Measurements from ENCODE around the gene SPATA18. TPM values are rescaled to one million over a fixed set of nuclear protein-coding genes. Genes with fewer than 3 reads are reported as not detected.

SPATA18 gene
- total and polyA plus RNA-seq, 2 of the 8 experiments (the other 6 are each of a cell fraction or from before 2014, with no cell fraction given), result 1.4 to 2.4 TPM

GRCh38 chr4:52106191-52106590, 55.1 kb downstream of the SPATA18 start:
- no peak overlapping the region for H2BK5ac ChIP-seq (ENCODE audit: low read depth, low read length)
- H3K27ac ChIP-seq (ENCODE audit: low read depth, low read length), result no peak overlapping the region
- H4K20me1 ChIP-seq (replicated peaks in 1 of 2; ENCODE audit: control insufficient read depth in 1 of 2, insufficient read depth in 2 of 2, low read length in 2 of 2), result no peaks in the 10 kb centered on the region
- H3K56ac ChIP-seq (replicated peaks; ENCODE audit: insufficient read length, low read depth, low read length), result no peak overlapping the region
- no peak overlapping the region for H2AK5ac ChIP-seq (ENCODE audit: low read depth, low read length)
- no peaks in the 10 kb centered on the region for H3K23me2 ChIP-seq (ENCODE audit: low read depth, low read length)
- H3K18ac ChIP-seq (ENCODE audit: extremely low read depth, low read length), result no peak overlapping the region
- DNase-seq (ENCODE audit: low read depth in 1 of 2, low spot score in 2 of 2) (no peak), FAIRE-seq (no peak)
- H3K14ac ChIP-seq (ENCODE audit: insufficient read length), result no peak overlapping the region
- no peak overlapping the region for H2AFZ ChIP-seq (ENCODE audit: low read length)
- no peak overlapping the region for H2BK120ac ChIP-seq (replicated peaks; ENCODE audit: low read depth, low read length)
- H4K5ac ChIP-seq (ENCODE audit: insufficient read length, low read depth, low read length), result no peak overlapping the region
- no peaks in the 10 kb centered on the region for H3K4me1 ChIP-seq (replicated peaks in 1 of 4; ENCODE audit: control insufficient read depth in 3 of 4, insufficient read depth in 4 of 4, low read length in 3 of 4)
- H3K9me3 ChIP-seq (ENCODE audit: insufficient read depth in 2 of 2, low read depth in 1 of 2, low read length in 1 of 2), result no peaks in the 10 kb centered on the region
- no peak overlapping the region for H3K9ac ChIP-seq (replicated peaks in 1 of 4; ENCODE audit: extremely low read depth in 1 of 4, low read depth in 3 of 4, low read length in 3 of 4)
- no peaks in the 10 kb centered on the region for H3K36me3 ChIP-seq (ENCODE audit: control insufficient read depth in 2 of 4, insufficient read depth in 4 of 4, low read length in 3 of 4)
- H3K23ac ChIP-seq (ENCODE audit: insufficient read length), result no peak overlapping the region
- no peaks in the 10 kb centered on the region for H3K79me2 ChIP-seq (ENCODE audit: control insufficient read depth in 1 of 2, insufficient read depth in 2 of 2, low read length in 2 of 2)
- no peaks in the 10 kb centered on the region; a peak in 1 of 7 replicates for H3K27me3 ChIP-seq (replicated peaks in 1 of 4; ENCODE audit: control insufficient read depth in 3 of 4, extremely low read depth in 1 of 4, insufficient read depth in 3 of 4, low read length in 3 of 4)
- no peak overlapping the region for H3K4me2 ChIP-seq (ENCODE audit: insufficient read depth in 1 of 2, low read depth in 2 of 2, low read length in 2 of 2)
- no peak overlapping the region for H3K4me3 ChIP-seq (ENCODE audit: extremely low read depth in 1 of 4, insufficient read depth in 2 of 4, low read depth in 3 of 4, low read length in 4 of 4)
- no peak overlapping the region for H2BK15ac ChIP-seq (ENCODE audit: low read length)
- POLR2A ChIA-PET (ENCODE audit: partially characterized antibody), result interaction anchor here (0.6 kb wide), 1 partner anchor 21 kb away, joined by 3 read pairs; no protein-coding TSS in a partner anchor
- TF ChIP-seq GABPA (IDR thresholded peaks at IDR 0.05; ENCODE audit: borderline replicate concordance, insufficient read depth, low read length), result no peak
- TF ChIP-seq HDAC2 (IDR thresholded peaks at IDR 0.05; ENCODE audit: borderline replicate concordance in 1 of 2, low read depth in 2 of 2, low read length in 2 of 2), result no peak
- TF ChIP-seq CHD2 (IDR thresholded peaks at IDR 0.05; ENCODE audit: low read length), result no peak
- TF ChIP-seq USF2 (IDR thresholded peaks at IDR 0.05; ENCODE audit: low read length), result no peak
- no peak overlapping the region for H4K8ac ChIP-seq (ENCODE audit: extremely low read depth, insufficient read depth, low read length)
- CTCF ChIA-PET (ENCODE audit: partially characterized antibody), result interaction anchor here (2.1 kb wide), 1 partner anchor 439 kb away, joined by 4 read pairs; no protein-coding TSS in a partner anchor
- no peak overlapping the region for H4K91ac ChIP-seq (replicated peaks; ENCODE audit: insufficient read length, low read length)
- no peak overlapping the region for H2BK12ac ChIP-seq (ENCODE audit: low read depth, low read length)
- H2BK20ac ChIP-seq (ENCODE audit: low read length), result no peak overlapping the region
- H3K4ac ChIP-seq (replicated peaks; ENCODE audit: insufficient read length, low read depth, low read length), result no peak overlapping the region
- WGBS, 2 experiments (ENCODE audit: extremely low coverage in 1 of 2, insufficient coverage in 1 of 2, insufficient read length in 1 of 2, insufficient replicate concordance in 2 of 2, low coverage in 1 of 2, low lambda C conversion rate in 2 of 2, missing lambda C conversion rate in 1 of 2), result 92% methylated on average over 1 of the region's 1 CpG; no CpG with 5 or more reads in 1 of the 2 experiments
- no peaks in the 10 kb centered on the region for H3K79me1 ChIP-seq (ENCODE audit: low read depth, low read length)

Data from H1 (cell line).